ENCODE data around the gene GMIP. TPM values are rescaled to one million over a fixed set of nuclear protein-coding genes. Genes with fewer than 3 reads are reported as not detected.
"Not testable (repeated sequence)": the region's sequence is repeated elsewhere in the genome, so short reads cannot be mapped to it uniquely, and the experiment has no call there.

Gene GMIP
- total RNA-seq, result 10 to 100 TPM; 38.7 to 40.6 TPM

- H3K4me3 Mint-ChIP-seq, result peak within 1 kb of the TSS; percentile 92
- peaks cover 17% of the 10 kb centered on the region for H3K36me3 Mint-ChIP-seq (ENCODE audit: low read depth)
- DNase-seq, result peak; percentile 91
- H3K27ac Mint-ChIP-seq, result peak within 1 kb of the TSS; percentile 98
- intact Hi-C loops (cut with micrococcal nuclease), result loop anchor here (1.0 to 5.0 kb wide), 9 partner anchors 15 to 497 kb away; partner anchors contain the start of genes ATP13A1, LPAR2, NDUFA13 and TSSK6
- CTCF ChIA-PET, result interaction anchor here (0.6 to 3.7 kb wide), 21 partner anchors 9 to 317 kb away, joined by 3 to 46 read pairs (median 4); partner anchors contain the start of gene YJEFN3
- H3K4me1 Mint-ChIP-seq (ENCODE audit: low read depth), result peaks cover 12% of the 10 kb centered on the region
- H3K9me3 Mint-ChIP-seq, result no peaks in the 10 kb centered on the region
- H3K27me3 Mint-ChIP-seq (ENCODE audit: low read depth), result no peaks in the 10 kb centered on the region
Observed at GRCh38 chr19:19643158-19644053, at the start of gene GMIP. TSS of gene GMIP (minus strand) at chr19:19643657. CDS start at chr19:19643529, 128 bp downstream.

GRCh38 chr19:19691683-19692082 is 48.2 kb upstream of the GMIP start:
- peaks cover 17% of the 10 kb centered on the region for H3K9me3 Mint-ChIP-seq
- no peaks in the 10 kb centered on the region for H3K27me3 Mint-ChIP-seq (ENCODE audit: low read depth)
- CTCF ChIA-PET, result no interaction called here
- H3K4me1 Mint-ChIP-seq (ENCODE audit: low read depth), result no peaks in the 10 kb centered on the region
- H3K4me3 Mint-ChIP-seq, result no peak overlapping the region
- H3K27ac Mint-ChIP-seq, result no peak overlapping the region
- intact Hi-C loops (cut with micrococcal nuclease), result no loop called here
- peaks cover 11% of the 10 kb centered on the region for H3K36me3 Mint-ChIP-seq (ENCODE audit: low read depth)
- DNase-seq, result no peak

GRCh38 chr19:19689023-19689422 is 45.6 kb upstream of the GMIP start:
- H3K36me3 Mint-ChIP-seq (ENCODE audit: low read depth), result peaks cover 26% of the 10 kb centered on the region
- CTCF ChIA-PET; H3K27me3 Mint-ChIP-seq (ENCODE audit: low read depth); DNase-seq; H3K4me1 Mint-ChIP-seq (ENCODE audit: low read depth); H3K27ac Mint-ChIP-seq; H3K4me3 Mint-ChIP-seq: not testable (repeated sequence)
- intact Hi-C loops (cut with micrococcal nuclease), result loop anchor here (5.0 kb wide), 1 partner anchor 123 kb away; no protein-coding TSS in a partner anchor
- H3K9me3 Mint-ChIP-seq, result peaks cover 28% of the 10 kb centered on the region

- Mint-ChIP-seq H3K27me3 (ENCODE audit: low read depth) (no peaks in the 10 kb centered on the region), H3K4me3 (no peak overlapping the region), H3K27ac (no peak overlapping the region), H3K4me1 (ENCODE audit: low read depth) (no peaks in the 10 kb centered on the region), H3K9me3 (peaks cover 40% of the 10 kb centered on the region), H3K36me3 (ENCODE audit: low read depth) (peaks cover 45% of the 10 kb centered on the region)
- intact Hi-C loops (cut with micrococcal nuclease), result loop anchor here (5.0 kb wide), 1 partner anchor 125 kb away; no protein-coding TSS in a partner anchor
- DNase-seq, result no peak
- CTCF ChIA-PET, result no interaction called here
Observed at GRCh38 chr19:19687090-19687489, 43.6 kb upstream of the GMIP start.

GRCh38 chr19:19686580-19686979 is 43.1 kb upstream of the GMIP start:
- no peaks in the 10 kb centered on the region for H3K27me3 Mint-ChIP-seq (ENCODE audit: low read depth)
- no peaks in the 10 kb centered on the region for H3K4me1 Mint-ChIP-seq (ENCODE audit: low read depth)

GRCh38 chr19:19686119-19686518 is 42.7 kb upstream of the GMIP start:
- peaks cover 45% of the 10 kb centered on the region for H3K9me3 Mint-ChIP-seq
- H3K27me3 Mint-ChIP-seq (ENCODE audit: low read depth); DNase-seq; H3K27ac Mint-ChIP-seq; H3K4me3 Mint-ChIP-seq; H3K4me1 Mint-ChIP-seq (ENCODE audit: low read depth); CTCF ChIA-PET: not testable (repeated sequence)
- intact Hi-C loops (cut with micrococcal nuclease), result loop anchor here (5.0 kb wide), 1 partner anchor 126 kb away; no protein-coding TSS in a partner anchor
- peaks cover 49% of the 10 kb centered on the region for H3K36me3 Mint-ChIP-seq (ENCODE audit: low read depth)

More at GRCh38 chr19:19686580-19686979, 43.1 kb upstream of the GMIP start:
- Mint-ChIP-seq H3K9me3 (peaks cover 41% of the 10 kb centered on the region), H3K36me3 (ENCODE audit: low read depth) (peaks cover 45% of the 10 kb centered on the region), H3K4me3 (no peak overlapping the region), H3K27ac (no peak overlapping the region)
- DNase-seq, result no peak
- intact Hi-C loops (cut with micrococcal nuclease), result loop anchor here (5.0 kb wide), 1 partner anchor 126 kb away; no protein-coding TSS in a partner anchor
- CTCF ChIA-PET, result no interaction called here

GRCh38 chr19:19679176-19680073 is 36.0 kb upstream of the GMIP start:
- Mint-ChIP-seq H3K27ac (no peak overlapping the region), H3K4me3 (no peak overlapping the region), H3K9me3 (peaks cover 74% of the 10 kb centered on the region), H3K4me1 (ENCODE audit: low read depth) (peaks cover 8% of the 10 kb centered on the region), H3K36me3 (ENCODE audit: low read depth) (peaks cover 93% of the 10 kb centered on the region), H3K27me3 (ENCODE audit: low read depth) (no peaks in the 10 kb centered on the region)
- CTCF ChIA-PET, result interaction anchor here (0.8 kb wide), 1 partner anchor 10 kb away, joined by 3 read pairs; no protein-coding TSS in a partner anchor
- no peak for DNase-seq
- intact Hi-C loops (cut with micrococcal nuclease), result no loop called here

- H3K9me3 Mint-ChIP-seq, result peaks cover 69% of the 10 kb centered on the region
- DNase-seq, result no peak
- H3K4me3 Mint-ChIP-seq, result no peak overlapping the region
- no peak overlapping the region for H3K27ac Mint-ChIP-seq
- peaks cover 13% of the 10 kb centered on the region for H3K4me1 Mint-ChIP-seq (ENCODE audit: low read depth)
- CTCF ChIA-PET, result no interaction called here
- intact Hi-C loops (cut with micrococcal nuclease), result no loop called here
- no peaks in the 10 kb centered on the region for H3K27me3 Mint-ChIP-seq (ENCODE audit: low read depth)
- peaks cover 93% of the 10 kb centered on the region for H3K36me3 Mint-ChIP-seq (ENCODE audit: low read depth)
Observed at GRCh38 chr19:19677579-19677978, 34.1 kb upstream of the GMIP start.

- Mint-ChIP-seq H3K27ac (no peak overlapping the region), H3K4me1 (ENCODE audit: low read depth) (peaks cover 34% of the 10 kb centered on the region), H3K9me3 (peaks cover 56% of the 10 kb centered on the region), H3K4me3 (no peak overlapping the region), H3K36me3 (ENCODE audit: low read depth) (peaks cover 92% of the 10 kb centered on the region), H3K27me3 (ENCODE audit: low read depth) (no peaks in the 10 kb centered on the region)
- intact Hi-C loops (cut with micrococcal nuclease), result no loop called here
- no peak for DNase-seq
- CTCF ChIA-PET, result no interaction called here
Observed at GRCh38 chr19:19674315-19674714, 30.9 kb upstream of the GMIP start.

GRCh38 chr19:19672816-19673215 is 29.4 kb upstream of the GMIP start:
- H3K4me1 Mint-ChIP-seq (ENCODE audit: low read depth), result peaks cover 41% of the 10 kb centered on the region
- no peaks in the 10 kb centered on the region for H3K27me3 Mint-ChIP-seq (ENCODE audit: low read depth)
- peak overlapping the region; percentile 30 for H3K27ac Mint-ChIP-seq
- H3K9me3 Mint-ChIP-seq, result peaks cover 41% of the 10 kb centered on the region
- H3K4me3 Mint-ChIP-seq, result no peak overlapping the region
- peaks cover 77% of the 10 kb centered on the region for H3K36me3 Mint-ChIP-seq (ENCODE audit: low read depth)
- DNase-seq, result no peak
- intact Hi-C loops (cut with micrococcal nuclease), result no loop called here
- CTCF ChIA-PET, result no interaction called here

- intact Hi-C loops (cut with micrococcal nuclease), result no loop called here
- Mint-ChIP-seq H3K36me3 (ENCODE audit: low read depth) (peaks cover 50% of the 10 kb centered on the region), H3K27ac (peak overlapping the region; percentile 93), H3K4me3 (peak overlapping the region; percentile 80), H3K27me3 (ENCODE audit: low read depth) (no peaks in the 10 kb centered on the region), H3K4me1 (ENCODE audit: low read depth) (peaks cover 43% of the 10 kb centered on the region), H3K9me3 (peaks cover 20% of the 10 kb centered on the region)
- CTCF ChIA-PET, result interaction anchor here (0.9 kb wide), 1 partner anchor 8 kb away, joined by 3 read pairs; no protein-coding TSS in a partner anchor
- no peak for DNase-seq
Observed at GRCh38 chr19:19670070-19670551, 26.7 kb upstream of the GMIP start.
